GM23338 (cell line): Measurements from ENCODE around the gene LRRC2. TPM values are rescaled to one million over a fixed set of nuclear protein-coding genes. Genes with fewer than 3 reads are reported as not detected.

ENCODE experiments used
- ATAC-seq: fragments of 200-7000 bp; cut with Tn5 transposase; 3 replicates; pipeline ENCODE4 v1.9.1; 2020
- DNase-seq: peaks from one replicate; pipeline ENCODE4 v3.0.0-alpha.2; 2015; ENCODE audit warnings: low spot score
- H2AFZ ChIP-seq: fragments of 200-600 bp; sonication (generic); 2 replicates; pipeline ENCODE4 v1.8.0; 2016; ENCODE audit warnings: antibody characterized with exemption, mild to moderate bottlenecking, moderate library complexity
- H3F3A ChIP-seq: fragments of 200-600 bp; sonication (generic); replicated peaks from 2 replicates; pipeline ENCODE4 v1.8.0; 2017; ENCODE audit warnings: antibody characterized with exemption, mixed run types, low read depth
- H3K27ac ChIP-seq: fragments of 200-600 bp; sonication (generic); 2 replicates; pipeline ENCODE4 v1.6.1; 2016; ENCODE audit warnings: low read depth
- H3K27me3 ChIP-seq: fragments of 200-600 bp; sonication (generic); 2 replicates; pipeline ENCODE4 v1.8.0; 2016; ENCODE audit warnings: mild to moderate bottlenecking, mixed run types, moderate library complexity; ENCODE audit not compliant: insufficient read depth
- H3K36me3 ChIP-seq: fragments of 200-600 bp; sonication (generic); 2 replicates; pipeline ENCODE4 v1.8.0; 2016; ENCODE audit warnings: mild to moderate bottlenecking; ENCODE audit not compliant: insufficient read depth
- H3K4me1 ChIP-seq: fragments of 200-600 bp; sonication (generic); 2 replicates; pipeline ENCODE4 v1.8.0; 2016; ENCODE audit warnings: mild to moderate bottlenecking, moderate library complexity; ENCODE audit not compliant: insufficient read depth
- H3K4me2 ChIP-seq: fragments of 200-600 bp; sonication (generic); 2 replicates; pipeline ENCODE4 v1.7.1; 2017; ENCODE audit warnings: mixed run types
- H3K4me3 ChIP-seq: fragments of 200-600 bp; sonication (generic); 2 replicates; pipeline ENCODE4 v1.6.1; 2016; ENCODE audit warnings: mixed run types
- H3K79me2 ChIP-seq: fragments of 200-600 bp; sonication (generic); replicated peaks from 2 replicates; pipeline ENCODE4 v1.8.0; 2017; ENCODE audit warnings: mild to moderate bottlenecking; ENCODE audit not compliant: insufficient read depth
- H3K9me2 ChIP-seq: fragments of 200-600 bp; sonication (generic); 2 replicates; pipeline ENCODE4 v1.8.0; 2017; ENCODE audit not compliant: insufficient read depth
- H4K20me1 ChIP-seq: fragments of 200-600 bp; sonication (generic); replicated peaks from 2 replicates; pipeline ENCODE4 v1.8.0; 2017; ENCODE audit warnings: mild to moderate bottlenecking; ENCODE audit not compliant: insufficient read depth
- H3K27ac Mint-ChIP-seq: 2 replicates; pipeline ENCODE4 v1.8.0; 2020; ENCODE audit warnings: inconsistent platforms, mild to moderate bottlenecking, moderate library complexity, mixed read lengths
- H3K27me3 Mint-ChIP-seq: 3 replicates; pipeline ENCODE4 v1.8.0; 2022; ENCODE audit warnings: low read depth, mild to moderate bottlenecking, moderate library complexity, mixed read lengths, inconsistent platforms; ENCODE audit not compliant: insufficient read depth, poor library complexity
- H3K36me3 Mint-ChIP-seq: 3 replicates; pipeline ENCODE4 v1.8.0; 2021; ENCODE audit warnings: low read depth, mild to moderate bottlenecking, inconsistent platforms, moderate library complexity, mixed read lengths
- H3K4me1 Mint-ChIP-seq: 3 replicates; pipeline ENCODE4 v1.8.0; 2020; ENCODE audit warnings: mild to moderate bottlenecking, inconsistent platforms, mixed read lengths
- H3K4me3 Mint-ChIP-seq: 3 replicates; pipeline ENCODE4 v1.8.0; 2021; ENCODE audit warnings: moderate library complexity, mild to moderate bottlenecking, inconsistent platforms, mixed read lengths
- H3K9me3 Mint-ChIP-seq: 3 replicates; pipeline ENCODE4 v1.8.0; 2020; ENCODE audit warnings: moderate library complexity, mild to moderate bottlenecking, inconsistent platforms, mixed read lengths
- CREB1 ChIP-seq: fragments of 250-450 bp; sonication (Bioruptor Pico); IDR thresholded peaks from 2 replicates; pipeline ENCODE4 v1.5.0; 2020; ENCODE audit warnings: low read depth, mild to moderate bottlenecking, moderate library complexity
- EZH2 ChIP-seq: fragments of 200-600 bp; sonication (generic); IDR thresholded peaks from one replicate; pipeline ENCODE4 v1.8.0; 2017; ENCODE audit warnings: antibody characterized with exemption, mild to moderate bottlenecking, low read depth; ENCODE audit not compliant: unreplicated experiment
- EZH2phosphoT487 ChIP-seq: fragments of 200-600 bp; sonication (generic); IDR thresholded peaks from one replicate; pipeline ENCODE4 v1.8.1; 2018; ENCODE audit warnings: antibody characterized with exemption; ENCODE audit not compliant: unreplicated experiment
- JUNB ChIP-seq: IDR thresholded peaks from one replicate; pipeline ENCODE4 v1.6.1; 2016; ENCODE audit warnings: antibody characterized with exemption; ENCODE audit not compliant: unreplicated experiment
- NANOG ChIP-seq: IDR thresholded peaks from 2 replicates; pipeline ENCODE4 v1.6.1; 2016; ENCODE audit warnings: antibody characterized with exemption, borderline replicate concordance
- POLR2AphosphoS5 ChIP-seq: IDR thresholded peaks from 2 replicates; pipeline ENCODE4 v1.6.1; 2016; ENCODE audit warnings: antibody characterized with exemption, low read depth
- REST ChIP-seq: IDR thresholded peaks from one replicate; pipeline ENCODE4 v1.6.1; 2018; ENCODE audit warnings: antibody characterized with exemption; ENCODE audit not compliant: unreplicated experiment
- STAT1 ChIP-seq: IDR thresholded peaks from one replicate; pipeline ENCODE4 v1.6.1; 2016; ENCODE audit warnings: antibody characterized with exemption; ENCODE audit not compliant: unreplicated experiment
- ZNF114 ChIP-seq: fragments of 250-450 bp; sonication (Bioruptor Pico); IDR thresholded peaks from 2 replicates; pipeline ENCODE4 v1.5.0; 2020; ENCODE audit warnings: mild to moderate bottlenecking, moderate library complexity
- ZNF331 ChIP-seq: fragments of 250-450 bp; sonication (Bioruptor Pico); IDR thresholded peaks from 2 replicates; pipeline ENCODE4 v1.5.0; 2020; ENCODE audit warnings: low read depth, mild to moderate bottlenecking, moderate library complexity
- ZNF462 ChIP-seq: fragments of 250-450 bp; sonication (Bioruptor Pico); IDR thresholded peaks from 2 replicates; pipeline ENCODE4 v1.5.0; 2020; ENCODE audit warnings: mild to moderate bottlenecking, moderate library complexity
- polyA plus RNA-seq: library from polyadenylated mRNA; unstranded; fragments of >200 nt; fragmentation: Nextera tagmentation; extraction: Ambion mirVana; gene quantifications from 2 replicates; pipeline ENCODE4 v1.2.1, GENCODE V29; 2016
- total RNA-seq: library from RNA; depleted of rRNA; stranded (reverse); fragments of >200 nt; shearing (Covaris generic); gene quantifications from 2 replicates; pipeline ENCODE4 v1.2.3, GENCODE V29; 2014
- TF ChIP-seq, protein P1 (sequence below): IDR thresholded peaks from 2 replicates; pipeline ENCODE4 v1.6.1; 2016; ENCODE audit warnings: antibody characterized with exemption
- TF ChIP-seq, protein P2 (sequence below), 2 experiments: fragments of 200-600 bp in 1 of 2; sonication (generic) in 1 of 2; conservative IDR thresholded peaks; 2 replicates each; pipeline versions ENCODE4 v1.5.1 to v1.6.1; 2016 to 2017; ENCODE audit warnings: antibody characterized with exemption in 2 of 2, low read depth in 2 of 2, mild to moderate bottlenecking in 2 of 2, moderate library complexity in 1 of 2

LRRC2 gene
- total and polyA plus RNA-seq, 2 experiments from 2014 or later, result 6.5 to 7.1 TPM

DNA sequence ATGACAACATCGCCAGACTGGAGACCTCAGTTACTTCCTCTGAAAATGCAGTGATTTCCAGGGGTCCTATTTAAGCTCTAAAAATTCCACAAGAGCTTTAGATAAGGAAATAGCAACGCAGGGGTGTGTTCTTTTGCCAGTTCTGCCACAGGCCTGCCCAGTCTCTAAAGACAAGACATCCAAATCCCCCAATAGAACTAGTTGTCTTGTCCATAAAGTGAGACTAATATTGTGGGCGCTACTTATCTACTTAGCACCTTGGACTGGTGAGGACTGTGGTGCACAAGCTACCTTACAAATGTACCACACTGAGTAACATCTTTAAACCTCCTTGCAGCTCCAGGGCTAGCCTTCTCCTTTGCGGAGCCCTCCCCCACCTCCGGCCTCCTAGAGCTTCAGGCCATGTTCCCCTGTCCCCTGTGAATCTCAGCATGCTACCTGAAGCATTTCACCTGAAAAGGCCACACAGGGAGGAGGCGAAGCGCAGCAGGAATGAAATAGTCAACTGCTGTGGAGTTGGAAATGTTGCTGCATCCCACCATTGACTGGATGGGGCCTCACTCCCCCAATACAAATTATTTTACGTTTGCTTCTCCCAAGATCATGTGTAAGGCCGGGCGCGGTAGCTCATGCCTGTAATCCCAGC, 9.6 kb upstream of the LRRC2 start:
- DNase-seq (peak; percentile 76), ATAC-seq (peak; percentile 21)
- H2AFZ ChIP-seq, result no peak overlapping the region
- peak overlapping the region; percentile 98 for H3K4me2 ChIP-seq
- peaks cover 10% of the 10 kb centered on the region for H3K27me3 Mint-ChIP-seq
- H3K9me3 Mint-ChIP-seq, result peaks cover 10% of the 10 kb centered on the region; the same call in 2 of the 3 replicates
- peaks cover 33% of the 10 kb centered on the region for H3K36me3 Mint-ChIP-seq
- peaks cover 15% of the 10 kb centered on the region; the same call in 1 of the 2 replicates for H4K20me1 ChIP-seq
- H3K27ac ChIP-seq, result peak overlapping the region; percentile 99
- H3K79me2 ChIP-seq, result peaks cover 33% of the 10 kb centered on the region
- peaks cover 21% of the 10 kb centered on the region for H3K36me3 ChIP-seq
- peaks cover 33% of the 10 kb centered on the region for H3K4me1 ChIP-seq
- no peaks in the 10 kb centered on the region for H3K27me3 ChIP-seq
- H3K9me2 ChIP-seq, result no peaks in the 10 kb centered on the region
- peak overlapping the region; percentile 89 for H3K4me3 ChIP-seq
- H3K4me3 Mint-ChIP-seq, result peak overlapping the region; percentile 92
- peaks cover 56% of the 10 kb centered on the region for H3K4me1 Mint-ChIP-seq
- TF ChIP-seq CREB1 (0 out of 2 replicates have a peak, but pooled peaks have one; percentile 2), REST (no peak), NANOG (peak; percentile 49; the same call in 1 of the 2 replicates), EZH2phosphoT487 (no peak), ZNF331 (CRISPR knock-in tag) (no peak), POLR2AphosphoS5 (peak; percentile 70), JUNB (no peak), STAT1 (no peak), ZNF114 (no peak), EZH2 (no peak), ZNF462 (CRISPR knock-in tag) (peak; percentile 65; the same call in 1 of the 2 replicates)
- TF ChIP-seq, protein P1, sequence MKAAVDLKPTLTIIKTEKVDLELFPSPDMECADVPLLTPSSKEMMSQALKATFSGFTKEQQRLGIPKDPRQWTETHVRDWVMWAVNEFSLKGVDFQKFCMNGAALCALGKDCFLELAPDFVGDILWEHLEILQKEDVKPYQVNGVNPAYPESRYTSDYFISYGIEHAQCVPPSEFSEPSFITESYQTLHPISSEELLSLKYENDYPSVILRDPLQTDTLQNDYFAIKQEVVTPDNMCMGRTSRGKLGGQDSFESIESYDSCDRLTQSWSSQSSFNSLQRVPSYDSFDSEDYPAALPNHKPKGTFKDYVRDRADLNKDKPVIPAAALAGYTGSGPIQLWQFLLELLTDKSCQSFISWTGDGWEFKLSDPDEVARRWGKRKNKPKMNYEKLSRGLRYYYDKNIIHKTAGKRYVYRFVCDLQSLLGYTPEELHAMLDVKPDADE, result 0 out of 2 replicates have a peak, but pooled peaks have one; percentile 45
- TF ChIP-seq, protein P2, sequence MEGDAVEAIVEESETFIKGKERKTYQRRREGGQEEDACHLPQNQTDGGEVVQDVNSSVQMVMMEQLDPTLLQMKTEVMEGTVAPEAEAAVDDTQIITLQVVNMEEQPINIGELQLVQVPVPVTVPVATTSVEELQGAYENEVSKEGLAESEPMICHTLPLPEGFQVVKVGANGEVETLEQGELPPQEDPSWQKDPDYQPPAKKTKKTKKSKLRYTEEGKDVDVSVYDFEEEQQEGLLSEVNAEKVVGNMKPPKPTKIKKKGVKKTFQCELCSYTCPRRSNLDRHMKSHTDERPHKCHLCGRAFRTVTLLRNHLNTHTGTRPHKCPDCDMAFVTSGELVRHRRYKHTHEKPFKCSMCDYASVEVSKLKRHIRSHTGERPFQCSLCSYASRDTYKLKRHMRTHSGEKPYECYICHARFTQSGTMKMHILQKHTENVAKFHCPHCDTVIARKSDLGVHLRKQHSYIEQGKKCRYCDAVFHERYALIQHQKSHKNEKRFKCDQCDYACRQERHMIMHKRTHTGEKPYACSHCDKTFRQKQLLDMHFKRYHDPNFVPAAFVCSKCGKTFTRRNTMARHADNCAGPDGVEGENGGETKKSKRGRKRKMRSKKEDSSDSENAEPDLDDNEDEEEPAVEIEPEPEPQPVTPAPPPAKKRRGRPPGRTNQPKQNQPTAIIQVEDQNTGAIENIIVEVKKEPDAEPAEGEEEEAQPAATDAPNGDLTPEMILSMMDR (conservative IDR thresholded peaks at IDR 0.05; ENCODE audit: low read depth in 2 of 2), result no peak
- H3F3A ChIP-seq, result peaks cover 34% of the 10 kb centered on the region
- peak overlapping the region; percentile 100 for H3K27ac Mint-ChIP-seq
